CD4-positive, alpha-beta T cell treated with Interleukin-6 at 100 ng/mL for 8 hours (primary cell): ENCODE data around the gene GK2.

Experiments used
- DNase-seq: peaks from one replicate; pipeline ENCODE4 v3.0.0-alpha.2; 2020; ENCODE audit warnings: mixed read lengths, low spot score

GK2 gene

DNA sequence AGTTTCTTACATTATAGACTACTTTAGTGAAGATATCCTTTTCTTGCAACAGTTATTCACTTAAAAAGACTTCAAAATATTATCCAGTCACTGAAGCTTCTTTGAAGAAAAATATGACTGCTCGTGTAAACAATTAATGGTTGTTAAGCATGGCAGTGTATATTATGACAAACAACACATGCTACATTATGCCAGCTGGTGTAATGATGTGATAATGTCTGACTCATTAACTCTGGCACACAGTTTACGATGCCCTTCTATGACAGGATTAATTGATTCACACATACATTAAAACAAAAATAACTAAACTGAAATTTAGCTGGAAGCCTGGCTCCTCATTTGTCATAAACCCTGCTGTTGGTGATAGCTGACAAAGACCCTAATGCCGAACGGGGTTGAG, 22.4 kb downstream of the GK2 start:
- no peak for DNase-seq

GRCh38 chr4:79381161-79381560, 26.9 kb downstream of the GK2 start:
- DNase-seq, result no peak

- no peak for DNase-seq
These were observed 38.0 kb downstream of the GK2 start for GRCh38 chr4:79370026-79370425.

DNA sequence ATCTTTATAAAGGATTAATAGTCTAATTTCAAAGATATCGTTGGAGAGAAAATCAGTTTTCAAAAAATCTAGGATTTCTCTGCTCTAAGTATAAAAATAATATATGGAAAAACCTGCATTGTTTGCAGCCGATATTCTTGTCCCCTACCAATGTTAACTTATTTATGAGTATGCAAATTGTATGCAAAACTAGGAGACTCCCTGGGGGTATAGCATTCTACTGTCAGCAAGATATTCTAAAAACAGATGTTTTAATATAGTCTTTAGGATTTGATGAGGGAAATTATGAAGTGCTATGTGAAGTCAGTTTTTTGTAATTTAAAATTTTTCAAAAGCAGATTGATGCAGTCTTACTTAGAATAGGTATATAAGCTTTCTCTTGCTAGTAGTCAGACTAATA, 40.9 kb downstream of the GK2 start:
- DNase-seq, result no peak

GRCh38 chr4:79366422-79366821, 41.6 kb downstream of the GK2 start:
- no peak for DNase-seq

- DNase-seq, result no peak
These were observed 44.0 kb downstream of the GK2 start for GRCh38 chr4:79364061-79364460.

DNA sequence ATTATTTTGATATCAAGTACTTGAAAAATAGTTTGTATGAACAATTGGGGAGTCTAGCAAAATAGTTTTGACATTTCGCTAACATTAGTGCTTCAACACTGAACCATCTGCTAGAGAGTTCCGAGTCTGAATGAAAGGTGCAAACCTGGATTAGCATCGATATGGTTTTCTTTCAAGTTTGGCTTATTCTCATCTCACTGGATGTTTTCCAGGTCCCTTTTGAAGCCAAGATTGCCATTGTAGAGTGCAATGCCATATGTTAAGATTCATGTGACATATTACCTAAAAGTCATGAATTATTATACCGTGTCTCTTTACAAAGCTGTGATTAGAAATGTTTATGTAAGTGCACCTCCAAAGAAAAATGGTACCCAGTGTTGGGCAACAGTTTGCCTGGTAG, 45.4 kb downstream of the GK2 start:
- no peak for DNase-seq

DNA sequence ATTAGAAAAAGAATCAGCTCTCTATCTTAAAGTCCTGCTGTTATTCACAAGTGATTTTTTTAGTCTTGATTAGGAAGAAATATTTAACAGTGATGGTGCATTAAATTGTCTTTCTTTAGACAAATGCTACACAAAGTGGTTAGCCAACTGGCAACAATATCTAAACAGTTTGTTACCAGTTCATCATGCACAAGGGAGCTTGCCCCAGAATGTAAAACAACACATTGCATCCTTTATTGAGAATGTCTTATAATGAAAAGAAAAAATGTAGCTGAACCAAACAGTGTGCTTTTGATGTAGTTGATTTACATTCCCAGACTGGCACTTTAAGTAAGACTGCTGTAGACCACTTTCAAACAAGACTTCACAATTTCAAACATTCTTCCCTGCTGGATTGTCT, 48.0 kb downstream of the GK2 start:
- DNase-seq, result no peak

DNA sequence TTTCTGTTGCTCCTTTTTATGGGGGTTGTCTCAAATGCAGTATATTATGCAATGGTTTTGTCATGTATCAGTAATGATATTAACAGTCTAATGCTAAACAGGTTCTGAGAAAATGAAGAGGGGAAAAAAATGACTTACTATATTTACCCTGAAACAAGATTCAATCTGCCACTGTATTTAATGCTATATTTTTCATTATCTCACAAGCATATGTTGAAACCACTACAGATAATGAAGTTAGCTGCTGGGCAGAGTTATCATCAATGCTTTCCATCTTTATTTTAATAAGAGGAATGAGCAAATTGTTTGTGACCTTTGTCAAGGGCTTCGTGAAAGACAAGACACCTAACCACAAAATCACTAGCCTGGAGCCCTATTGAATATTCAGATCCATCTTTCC, 49.6 kb downstream of the GK2 start:
- DNase-seq, result no peak

DNA sequence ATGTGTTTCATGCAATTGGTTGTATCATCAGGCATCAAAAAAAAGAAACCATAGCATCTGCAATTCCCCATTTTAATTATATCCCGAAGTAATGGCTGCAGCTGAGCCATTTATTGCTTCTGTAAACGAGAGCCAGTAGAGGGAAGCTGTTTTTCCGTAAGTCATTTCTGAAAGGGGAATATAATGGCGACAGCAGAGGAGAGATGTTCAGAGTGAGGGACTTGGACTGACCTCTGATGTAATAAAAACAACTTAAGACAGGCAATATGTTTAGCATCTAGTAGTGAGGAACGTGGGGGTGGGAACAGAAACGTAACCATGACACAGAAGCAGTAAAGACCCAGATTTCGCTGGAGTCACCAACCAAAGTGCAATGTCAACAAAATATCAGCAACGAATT, 50.7 kb downstream of the GK2 start:
- no peak for DNase-seq
